Skeletal muscle tissue (tissue), 4 donors: ENCODE results near the gene OR5K1. TPM values are rescaled to one million over a fixed set of nuclear protein-coding genes. Genes with fewer than 3 reads are reported as not detected.

ENCODE experiments used
- H3K27ac ChIP-seq: one replicate; pipeline ENCODE4 v1.7.0; 2013; ENCODE audit warnings: mild to moderate bottlenecking, low read depth, low read length, inconsistent platforms
- H3K27me3 ChIP-seq, 3 donors: one replicate each; pipeline ENCODE4 v1.7.0; 2013; ENCODE audit warnings: low read length in 3 of 3; ENCODE audit not compliant: control insufficient read depth in 3 of 3, insufficient read depth in 3 of 3
- H3K36me3 ChIP-seq, 3 donors: one replicate each; pipeline ENCODE4 v1.7.0; 2013; ENCODE audit warnings: low read length in 3 of 3; ENCODE audit not compliant: control insufficient read depth in 3 of 3, insufficient read depth in 3 of 3
- H3K4me1 ChIP-seq, 3 donors: one replicate each; pipeline ENCODE4 v1.7.0; 2013; ENCODE audit warnings: low read length in 3 of 3, mild to moderate bottlenecking in 3 of 3; ENCODE audit not compliant: control insufficient read depth in 3 of 3, insufficient read depth in 3 of 3
- H3K4me3 ChIP-seq, 3 donors: one replicate each; pipeline ENCODE4 v1.7.0; 2013; ENCODE audit warnings: low read length in 3 of 3
- H3K9ac ChIP-seq, 3 donors: one replicate each; pipeline ENCODE4 v1.7.0; 2013; ENCODE audit warnings: low read length in 3 of 3, mild to moderate bottlenecking in 3 of 3, moderate library complexity in 2 of 3, low read depth in 1 of 3
- H3K9me3 ChIP-seq, 3 donors: one replicate each; pipeline ENCODE4 v1.7.0; 2013; ENCODE audit warnings: low read length in 3 of 3; ENCODE audit not compliant: control insufficient read depth in 3 of 3
- total RNA-seq: library from RNA; depleted of rRNA; stranded (reverse); fragments of >200 nt; gene quantifications from one replicate; pipeline ENCODE4 v1.2.3, GENCODE V29; 2014
- donor health status: Osteomylitis.

The OR5K1 gene
- not detected for total RNA-seq

DNA sequence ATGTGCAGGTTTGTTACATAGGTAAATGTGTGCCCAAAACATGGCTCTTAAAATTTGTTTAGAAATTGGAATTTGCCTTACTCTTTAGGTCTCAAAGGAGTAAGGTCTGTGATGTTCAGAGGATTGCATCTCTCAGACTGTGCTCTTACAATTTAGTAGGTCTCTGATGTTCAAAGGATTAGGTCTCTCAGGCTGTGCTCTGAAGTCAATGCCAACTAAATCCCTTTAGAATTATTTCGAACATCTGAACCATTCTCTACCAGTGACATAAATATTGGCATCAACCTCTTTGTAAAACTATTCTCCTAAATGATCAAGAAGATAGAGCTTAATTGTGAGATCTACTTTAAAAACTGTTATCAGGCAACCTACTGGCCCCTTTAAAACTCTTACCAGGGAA lies at the start of gene OR5K1:
OR5K1 (plus strand) TSS at position 301 of the 400 bp plus-strand sequence. CDS start 6,376 bp downstream, outside the sequence.
- Histone ChIP-seq H3K4me1 (no peaks in the 10 kb centered on the region), H3K27me3 (no peaks in the 10 kb centered on the region), H3K9ac (no peak within 1 kb of the TSS), H3K9me3 (peaks cover 0 to 3% (median 0%) of the 10 kb centered on the region in 3 donors), H3K27ac (no peak within 1 kb of the TSS), H3K36me3 (no peaks in the 10 kb centered on the region), H3K4me3 (no peak within 1 kb of the TSS)

DNA sequence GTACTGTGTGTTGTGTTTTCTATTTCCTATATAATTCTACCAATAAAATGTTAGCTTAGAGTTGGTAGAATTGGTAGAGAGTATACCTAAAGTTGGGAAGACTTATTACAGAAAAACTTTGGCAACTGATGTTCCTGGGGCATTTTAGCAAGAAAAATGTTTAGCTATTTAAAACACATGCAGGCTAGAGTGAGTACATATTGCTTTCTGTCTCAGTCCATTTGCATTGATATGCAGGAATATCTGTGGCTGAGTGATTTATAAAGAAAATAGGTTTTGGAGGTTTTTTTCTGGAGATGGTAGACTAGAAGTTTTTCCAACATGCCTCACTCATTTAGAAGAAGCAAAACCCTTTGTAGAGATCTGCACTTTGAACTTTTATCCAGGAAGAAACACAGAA lies 30.4 kb upstream of the OR5K1 start:
- no peak overlapping the region for H3K4me3 ChIP-seq
- no peak overlapping the region for H3K27ac ChIP-seq
- no peaks in the 10 kb centered on the region for H3K4me1 ChIP-seq
- H3K9me3 ChIP-seq: peaks cover 3 to 15% (median 5%) of the 10 kb centered on the region in 3 donors
- no peaks in the 10 kb centered on the region for H3K36me3 ChIP-seq
- H3K9ac ChIP-seq: no peak overlapping the region
- H3K27me3 ChIP-seq: no peaks in the 10 kb centered on the region

DNA sequence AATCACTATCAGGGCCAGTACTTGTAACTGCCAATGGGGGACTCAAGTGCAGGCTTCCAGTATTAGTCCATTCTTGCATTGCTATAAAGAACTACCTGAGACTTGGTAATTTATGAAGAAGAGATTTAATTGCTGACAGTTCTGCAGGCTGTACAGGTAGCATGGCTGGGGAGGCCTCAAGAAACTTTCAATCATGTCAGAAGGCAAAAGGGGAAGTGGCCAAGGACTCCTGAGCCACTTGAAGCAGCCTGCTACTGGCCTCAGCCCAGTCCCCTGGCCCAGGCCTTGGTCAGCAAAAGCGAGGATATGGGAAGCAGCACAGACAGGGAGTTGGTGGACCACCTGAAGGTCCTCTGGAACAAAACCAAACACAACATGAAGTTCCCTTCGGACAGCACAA lies 29.2 kb upstream of the OR5K1 start:
- Histone ChIP-seq H3K27me3 (no peaks in the 10 kb centered on the region), H3K36me3 (no peaks in the 10 kb centered on the region), H3K9ac (no peak overlapping the region), H3K4me3 (no peak overlapping the region), H3K4me1 (no peaks in the 10 kb centered on the region), H3K9me3 (peaks cover 3 to 8% (median 4%) of the 10 kb centered on the region in 3 donors), H3K27ac (no peak overlapping the region)

GRCh38 chr3:98434412-98434811 lies 28.6 kb upstream of the OR5K1 start:
- no peaks in the 10 kb centered on the region for H3K36me3 ChIP-seq
- no peaks in the 10 kb centered on the region for H3K27me3 ChIP-seq
- no peaks in the 10 kb centered on the region for H3K4me1 ChIP-seq
- no peak overlapping the region for H3K27ac ChIP-seq
- H3K4me3 ChIP-seq: no peak overlapping the region
- H3K9ac ChIP-seq: no peak overlapping the region
- peaks cover 0 to 4% (median 0%) of the 10 kb centered on the region in 3 donors for H3K9me3 ChIP-seq

DNA sequence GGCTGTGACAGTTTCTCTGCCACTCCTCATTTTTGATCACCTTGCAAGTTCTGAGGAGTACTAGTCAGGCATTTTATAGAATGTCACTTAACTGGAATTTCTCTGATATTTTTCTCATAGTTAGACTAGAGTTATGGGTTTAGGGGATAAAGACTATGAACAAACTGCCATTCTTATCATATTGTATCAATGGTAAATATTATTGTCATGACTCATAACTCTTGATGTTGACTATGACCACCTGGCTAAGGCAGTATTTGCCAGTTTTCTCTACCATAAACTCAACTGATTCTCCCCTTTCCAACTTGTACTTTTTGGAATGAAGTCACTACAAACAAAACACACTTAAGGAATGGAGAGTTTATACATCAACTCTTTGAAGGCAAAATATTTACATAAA lies 22.7 kb upstream of the OR5K1 start:
- Histone ChIP-seq H3K27me3 (no peaks in the 10 kb centered on the region), H3K9ac (no peak overlapping the region), H3K4me3 (no peak overlapping the region), H3K4me1 (no peaks in the 10 kb centered on the region), H3K9me3 (no peaks in the 10 kb centered on the region), H3K27ac (no peak overlapping the region), H3K36me3 (no peaks in the 10 kb centered on the region)

- Histone ChIP-seq H3K9me3 (no peaks in the 10 kb centered on the region), H3K36me3 (no peaks in the 10 kb centered on the region), H3K4me1 (no peaks in the 10 kb centered on the region), H3K27ac (no peak overlapping the region), H3K27me3 (no peaks in the 10 kb centered on the region), H3K4me3 (no peak overlapping the region), H3K9ac (no peak overlapping the region)
Measured at GRCh38 chr3:98445949-98446406, 17.0 kb upstream of the OR5K1 start.

- H3K9me3 ChIP-seq: no peaks in the 10 kb centered on the region
- H3K27me3 ChIP-seq: no peaks in the 10 kb centered on the region
- H3K4me3 ChIP-seq: no peak overlapping the region
- no peak overlapping the region for H3K9ac ChIP-seq
- H3K4me1 ChIP-seq: no peaks in the 10 kb centered on the region
- H3K27ac ChIP-seq: no peak overlapping the region
- no peaks in the 10 kb centered on the region for H3K36me3 ChIP-seq
Measured at GRCh38 chr3:98449606-98450193, 13.3 kb upstream of the OR5K1 start.

DNA sequence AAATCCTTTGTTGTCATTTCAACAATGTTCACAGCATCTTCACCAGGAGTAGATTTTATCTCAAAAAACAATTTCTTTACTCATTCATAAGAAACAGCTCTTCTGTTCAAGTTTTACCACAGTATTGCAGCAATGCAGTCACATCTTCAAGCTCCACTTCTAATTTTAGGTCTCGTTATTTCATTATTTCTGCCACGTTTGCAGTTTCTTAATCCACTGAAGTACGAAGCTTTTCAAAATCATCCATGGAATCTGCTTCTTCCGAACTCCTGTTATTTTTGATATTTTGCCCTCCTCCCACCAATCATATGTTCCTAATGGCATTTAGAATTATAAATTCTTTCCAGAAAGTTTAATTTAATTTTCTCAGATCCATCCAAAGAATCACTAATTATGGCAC lies 12.6 kb upstream of the OR5K1 start:
- Histone ChIP-seq H3K27me3 (no peaks in the 10 kb centered on the region), H3K9me3 (no peaks in the 10 kb centered on the region), H3K27ac (no peak overlapping the region), H3K36me3 (no peaks in the 10 kb centered on the region), H3K9ac (no peak overlapping the region), H3K4me3 (no peak overlapping the region), H3K4me1 (no peaks in the 10 kb centered on the region)

- Histone ChIP-seq H3K4me3 (no peak overlapping the region), H3K27ac (no peak overlapping the region), H3K9ac (no peak overlapping the region), H3K36me3 (no peaks in the 10 kb centered on the region), H3K4me1 (no peaks in the 10 kb centered on the region), H3K27me3 (no peaks in the 10 kb centered on the region), H3K9me3 (peaks cover 0 to 2% (median 0%) of the 10 kb centered on the region in 3 donors)
Measured at GRCh38 chr3:98453827-98454226, 9.2 kb upstream of the OR5K1 start.

DNA sequence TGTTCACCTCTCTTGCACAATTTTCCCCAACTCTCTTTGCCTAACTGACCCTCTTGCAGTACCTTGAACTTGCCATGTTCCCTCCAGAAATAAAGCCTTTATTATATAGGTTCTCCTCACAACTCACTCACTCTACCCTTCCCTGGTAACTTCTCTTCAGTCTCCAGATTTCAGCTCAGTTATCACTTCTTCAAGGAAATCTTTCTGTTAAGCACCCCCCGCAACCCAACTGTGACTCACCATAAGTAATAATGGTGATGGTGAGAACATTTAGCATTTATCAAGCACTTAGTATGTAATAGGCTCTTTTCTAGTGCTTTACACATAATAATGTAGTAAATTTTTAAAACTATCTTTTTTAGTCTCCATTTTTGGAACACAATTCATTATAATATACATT lies 8.1 kb upstream of the OR5K1 start:
- Histone ChIP-seq H3K4me3 (no peak overlapping the region), H3K27ac (no peak overlapping the region), H3K9me3 (peaks cover 0 to 4% (median 0%) of the 10 kb centered on the region in 3 donors), H3K36me3 (no peaks in the 10 kb centered on the region), H3K4me1 (no peaks in the 10 kb centered on the region), H3K9ac (no peak overlapping the region), H3K27me3 (no peaks in the 10 kb centered on the region)
